Left colon (tissue), 2 donors: Measurements from ENCODE around the gene TICRR. TPM values are rescaled to one million over a fixed set of nuclear protein-coding genes. Genes with fewer than 3 reads are reported as not detected.
A peak's percentile ranks its signal among the peaks of the same experiment; 100 is the strongest.
"Not testable (repeated sequence)": the region's sequence is repeated elsewhere in the genome, so short reads cannot be mapped to it uniquely, and the experiment has no call there.

Source experiments
- ATAC-seq: fragments of 200-7000 bp; cut with Tn5 transposase; one replicate; pipeline ENCODE4 v1.9.1; 2020; ENCODE audit warnings: mild to moderate bottlenecking, moderate library complexity
- DNase-seq, 2 donors: peaks; one replicate each; pipeline ENCODE4 v3.0.0-alpha.2; 2020
- intact Hi-C, 2 donors: fragments of 100-400 bp; cut with DNase I in 1 of 2; cut with micrococcal nuclease in 1 of 2; formaldehyde crosslinking; loops; one replicate each; pipeline versions ENCODE4 v1.11.2 to v1.14.0; 2022; cut with DNase I, micrococcal nuclease
- long read RNA-seq: library from polyadenylated mRNA; unstranded; transcript quantifications from one replicate; pipeline ENCODE4 v2.0.0, GENCODE V29; 2021
- total RNA-seq, 2 donors: library from RNA; stranded (reverse); fragmentation: NEBNext Ultra II Directional; extraction: Animal tissue kit (Norgen Biotek cat#: 25700); gene quantifications; one replicate each; pipeline ENCODE4 v1.2.1, GENCODE V29; 2021
- donor health status: DM: no; HTN: no; CAD: no.
- donor health status: DM: yes; HTN: yes; CAD: no.

TICRR gene, protein sequence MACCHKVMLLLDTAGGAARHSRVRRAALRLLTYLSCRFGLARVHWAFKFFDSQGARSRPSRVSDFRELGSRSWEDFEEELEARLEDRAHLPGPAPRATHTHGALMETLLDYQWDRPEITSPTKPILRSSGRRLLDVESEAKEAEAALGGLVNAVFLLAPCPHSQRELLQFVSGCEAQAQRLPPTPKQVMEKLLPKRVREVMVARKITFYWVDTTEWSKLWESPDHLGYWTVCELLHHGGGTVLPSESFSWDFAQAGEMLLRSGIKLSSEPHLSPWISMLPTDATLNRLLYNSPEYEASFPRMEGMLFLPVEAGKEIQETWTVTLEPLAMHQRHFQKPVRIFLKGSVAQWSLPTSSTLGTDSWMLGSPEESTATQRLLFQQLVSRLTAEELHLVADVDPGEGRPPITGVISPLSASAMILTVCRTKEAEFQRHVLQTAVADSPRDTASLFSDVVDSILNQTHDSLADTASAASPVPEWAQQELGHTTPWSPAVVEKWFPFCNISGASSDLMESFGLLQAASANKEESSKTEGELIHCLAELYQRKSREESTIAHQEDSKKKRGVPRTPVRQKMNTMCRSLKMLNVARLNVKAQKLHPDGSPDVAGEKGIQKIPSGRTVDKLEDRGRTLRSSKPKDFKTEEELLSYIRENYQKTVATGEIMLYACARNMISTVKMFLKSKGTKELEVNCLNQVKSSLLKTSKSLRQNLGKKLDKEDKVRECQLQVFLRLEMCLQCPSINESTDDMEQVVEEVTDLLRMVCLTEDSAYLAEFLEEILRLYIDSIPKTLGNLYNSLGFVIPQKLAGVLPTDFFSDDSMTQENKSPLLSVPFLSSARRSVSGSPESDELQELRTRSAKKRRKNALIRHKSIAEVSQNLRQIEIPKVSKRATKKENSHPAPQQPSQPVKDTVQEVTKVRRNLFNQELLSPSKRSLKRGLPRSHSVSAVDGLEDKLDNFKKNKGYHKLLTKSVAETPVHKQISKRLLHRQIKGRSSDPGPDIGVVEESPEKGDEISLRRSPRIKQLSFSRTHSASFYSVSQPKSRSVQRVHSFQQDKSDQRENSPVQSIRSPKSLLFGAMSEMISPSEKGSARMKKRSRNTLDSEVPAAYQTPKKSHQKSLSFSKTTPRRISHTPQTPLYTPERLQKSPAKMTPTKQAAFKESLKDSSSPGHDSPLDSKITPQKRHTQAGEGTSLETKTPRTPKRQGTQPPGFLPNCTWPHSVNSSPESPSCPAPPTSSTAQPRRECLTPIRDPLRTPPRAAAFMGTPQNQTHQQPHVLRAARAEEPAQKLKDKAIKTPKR (N-terminal part only)
- total RNA-seq: 1 to 10 TPM; 1.3 to 4.4 TPM
- long read RNA-seq, partial matches to known transcripts: 0 of 1 reads
- long read RNA-seq, other reads (novel, unspliced or antisense): 1 of 1 reads

DNA sequence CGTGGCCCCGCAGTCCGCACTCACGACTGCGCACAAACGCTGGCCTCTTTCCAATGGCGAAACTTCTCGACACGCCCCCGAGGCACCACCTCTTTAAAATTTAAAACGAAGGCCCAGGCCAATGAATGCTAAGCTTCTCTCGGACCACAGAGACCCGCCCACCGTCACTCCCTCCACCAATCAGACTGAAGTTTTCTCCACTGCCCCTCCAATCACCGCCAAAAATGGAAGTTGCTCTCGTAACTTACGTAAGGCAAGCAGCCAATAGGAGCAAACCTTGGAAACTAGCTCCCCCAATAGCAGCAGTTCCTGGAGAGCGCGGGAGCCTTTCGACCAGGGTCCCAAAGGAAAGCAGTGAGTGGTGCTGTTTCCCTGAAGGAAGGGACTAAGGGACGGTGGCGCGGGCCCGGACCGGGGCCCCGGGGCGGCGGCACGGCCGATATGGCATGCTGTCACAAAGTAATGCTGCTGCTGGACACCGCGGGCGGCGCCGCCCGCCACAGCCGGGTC lies at the start of gene TICRR:
Gene TICRR, plus strand, starts transcription at position 324 of the 510 bp plus-strand sequence. Its CDS starts 118 bp downstream, at position 442.
- ATAC-seq: peak; percentile 95
- intact Hi-C loops: no loop called here
- peak; percentile 97 to 98 for DNase-seq

DNA sequence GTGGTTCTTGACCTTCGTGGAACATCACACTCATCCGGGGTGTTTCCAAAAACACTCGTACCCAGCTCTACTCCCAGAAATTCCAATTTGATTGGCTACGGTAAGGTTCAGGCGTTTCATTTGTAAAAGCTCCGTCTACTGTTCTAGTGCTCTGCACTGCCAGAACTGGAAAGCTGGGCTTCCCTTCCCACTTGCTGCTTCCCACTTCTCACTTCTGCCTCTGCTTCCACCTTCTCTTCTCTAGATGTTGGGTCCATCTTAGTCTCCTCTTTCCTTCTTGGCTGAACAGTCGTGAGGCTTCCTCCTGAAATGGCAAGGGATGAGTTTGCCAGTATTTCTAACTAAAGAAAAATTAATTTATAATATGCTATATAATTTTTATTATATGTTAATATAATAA lies 49.1 kb upstream of the TICRR start:
- DNase-seq (no peak), ATAC-seq (no peak)
- intact Hi-C loops: no loop called here

DNA sequence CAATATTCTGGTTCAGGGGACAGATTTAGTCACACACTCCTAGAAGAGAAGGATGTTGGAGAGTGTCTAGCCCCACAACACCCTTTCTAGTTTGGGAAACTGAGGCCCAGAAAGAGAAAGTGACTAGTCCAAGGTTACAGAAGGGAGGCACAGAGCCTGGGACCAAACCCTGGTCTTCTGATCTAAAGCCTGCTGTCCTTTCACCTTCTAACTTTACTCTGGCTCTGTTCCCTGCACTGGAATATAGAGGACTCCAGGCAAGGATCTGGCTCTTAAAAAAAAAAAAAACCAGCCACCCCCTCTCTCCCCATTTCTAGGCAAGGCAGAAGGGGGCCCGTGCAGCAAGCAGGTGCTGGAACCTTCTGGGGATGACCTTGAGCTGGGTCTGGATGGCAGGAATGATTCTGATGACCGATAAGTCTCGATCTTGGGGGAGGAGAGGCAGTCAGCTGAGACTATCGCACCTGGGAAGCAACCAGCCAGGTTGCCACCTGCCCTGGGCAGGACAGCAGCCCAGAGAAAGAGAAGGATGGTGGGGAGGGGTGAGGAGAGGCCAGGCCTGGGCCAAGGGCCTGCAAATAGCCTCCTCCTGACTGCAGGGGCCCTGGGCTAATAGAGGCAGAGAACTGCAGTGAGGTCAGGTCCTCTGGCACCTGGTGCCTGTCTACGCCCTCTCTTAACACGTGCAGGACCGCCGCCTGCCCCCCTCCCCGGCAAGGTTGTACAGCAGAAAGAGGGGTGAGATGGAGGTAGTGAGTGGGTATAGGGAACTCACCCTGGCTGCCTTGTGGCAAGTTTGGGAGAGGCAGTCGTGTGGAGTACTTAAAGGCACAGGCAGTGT lies 48.4 kb upstream of the TICRR start:
- ATAC-seq (no peak), DNase-seq (no peak)
- intact Hi-C loops: no loop called here

DNA sequence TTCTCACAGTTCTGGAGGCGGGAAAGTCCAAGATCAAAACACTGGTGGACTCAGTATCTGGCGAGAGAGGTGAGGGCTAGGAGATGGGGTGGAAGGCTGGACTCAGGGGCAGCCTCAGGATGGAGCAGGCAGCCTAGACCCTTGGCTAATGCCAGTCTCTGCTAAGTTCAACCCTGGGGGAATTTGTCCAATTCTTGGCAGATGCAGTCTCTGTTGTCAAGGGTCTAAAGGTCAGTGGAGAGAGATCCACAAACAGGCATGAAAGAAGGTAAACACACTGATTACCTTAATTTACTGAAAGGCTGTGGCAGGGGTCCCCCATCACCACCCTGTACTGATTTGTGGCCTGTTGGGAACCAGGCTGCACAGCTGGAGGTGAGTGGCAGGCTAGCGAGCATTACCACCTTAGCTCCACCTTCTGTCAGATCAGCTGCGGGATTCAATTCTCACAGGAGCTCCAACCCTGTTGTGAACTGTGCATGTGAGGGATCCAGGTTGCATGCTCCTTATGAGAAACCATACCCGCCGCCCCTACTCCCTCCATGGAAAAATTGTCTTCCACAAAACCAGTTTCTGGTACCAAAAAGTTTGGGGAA lies 46.4 kb upstream of the TICRR start:
- ATAC-seq: no peak
- no peak for DNase-seq
- intact Hi-C loops: no loop called here

DNA sequence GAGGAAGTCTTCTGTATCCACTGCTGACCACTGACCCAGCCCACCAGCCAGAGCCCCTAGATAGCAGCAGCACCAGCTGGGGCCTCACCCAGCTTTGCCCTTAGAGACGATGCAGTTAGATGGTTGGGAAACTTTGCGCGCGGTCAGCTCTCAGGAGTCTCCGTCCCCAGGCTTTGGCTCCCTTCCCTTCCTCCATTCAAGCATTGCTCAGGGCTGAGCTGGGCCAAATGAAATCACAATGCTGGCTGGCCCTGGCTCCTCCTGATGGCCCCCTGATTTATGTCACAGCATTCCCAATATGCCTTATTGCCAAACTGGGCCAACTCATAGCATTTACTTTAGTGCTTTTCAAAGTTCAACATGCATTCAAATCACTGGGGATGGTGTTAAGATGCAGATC lies 44.3 kb upstream of the TICRR start:
- DNase-seq (no peak), ATAC-seq (no peak)

DNA sequence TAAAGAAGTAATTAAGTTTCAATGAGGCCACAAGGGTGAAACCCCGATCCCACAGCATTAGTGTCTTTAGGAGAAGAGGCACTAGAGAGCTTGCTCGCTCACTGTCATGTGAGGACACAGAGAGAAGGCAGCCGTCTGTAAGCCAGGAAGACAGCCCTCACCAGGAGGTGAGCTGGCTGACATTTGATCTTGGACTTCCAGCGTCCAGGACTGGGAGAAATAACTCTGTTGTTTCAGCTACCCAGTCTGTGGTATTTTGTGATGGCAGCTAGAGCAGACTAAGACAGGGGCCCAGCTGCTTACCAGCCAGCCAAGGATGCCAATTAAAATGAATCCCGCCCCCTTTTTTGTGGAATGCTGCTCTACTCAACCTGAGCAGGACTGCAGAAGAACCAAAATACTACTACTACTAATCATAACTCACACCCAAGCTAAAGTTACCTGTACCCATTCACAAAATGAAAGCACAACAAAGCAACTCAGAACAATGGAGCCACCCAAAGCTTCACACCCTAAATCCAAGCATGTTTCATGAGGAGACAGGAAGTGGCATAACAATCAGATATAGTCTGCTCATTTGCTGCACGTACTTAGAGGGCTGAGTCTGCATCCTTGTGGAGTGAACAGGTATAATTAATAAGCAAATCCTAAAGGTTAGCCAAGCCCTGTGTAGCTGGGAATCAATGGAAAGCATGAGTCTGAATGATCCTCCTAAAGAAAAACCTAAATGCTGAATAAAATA lies 43.3 kb upstream of the TICRR start:
- DNase-seq (no peak), ATAC-seq (no peak)
- intact Hi-C loops: no loop called here

More for the DNA sequence above, 44.3 kb upstream of the TICRR start:
- intact Hi-C loops: no loop called here

DNA sequence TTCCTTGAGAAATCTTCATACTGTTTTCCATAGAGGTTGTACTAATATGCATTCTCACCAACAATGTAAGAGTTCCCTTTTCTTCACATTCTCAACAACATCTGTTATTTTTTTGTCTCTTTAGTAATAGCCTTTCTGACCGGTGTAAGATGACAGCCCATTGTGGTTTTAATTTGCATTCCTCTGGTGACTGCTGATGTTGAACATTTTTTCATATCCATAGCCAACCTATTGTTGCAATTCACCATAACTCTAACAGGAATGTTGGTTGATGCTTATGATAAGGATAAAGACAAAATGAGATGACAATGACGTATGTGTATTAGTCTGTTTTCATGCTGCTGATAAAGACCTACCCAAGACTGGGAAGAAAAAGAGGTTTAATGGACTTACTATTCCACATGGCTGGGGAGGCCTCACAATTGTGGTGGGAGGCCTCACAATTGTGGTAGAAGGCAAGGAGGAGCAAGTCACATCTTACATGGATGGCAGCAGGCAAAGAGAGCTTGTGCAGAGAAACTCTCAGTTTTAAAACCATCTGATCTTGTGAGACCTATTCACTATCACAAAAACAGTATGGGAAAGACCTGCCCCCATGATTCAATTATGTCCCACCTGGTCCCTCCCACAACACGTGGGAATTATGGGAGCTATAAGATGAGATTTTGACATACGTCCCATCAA lies 41.3 kb upstream of the TICRR start:
- ATAC-seq (no peak), DNase-seq (no peak)
- intact Hi-C loops: no loop called here

DNA sequence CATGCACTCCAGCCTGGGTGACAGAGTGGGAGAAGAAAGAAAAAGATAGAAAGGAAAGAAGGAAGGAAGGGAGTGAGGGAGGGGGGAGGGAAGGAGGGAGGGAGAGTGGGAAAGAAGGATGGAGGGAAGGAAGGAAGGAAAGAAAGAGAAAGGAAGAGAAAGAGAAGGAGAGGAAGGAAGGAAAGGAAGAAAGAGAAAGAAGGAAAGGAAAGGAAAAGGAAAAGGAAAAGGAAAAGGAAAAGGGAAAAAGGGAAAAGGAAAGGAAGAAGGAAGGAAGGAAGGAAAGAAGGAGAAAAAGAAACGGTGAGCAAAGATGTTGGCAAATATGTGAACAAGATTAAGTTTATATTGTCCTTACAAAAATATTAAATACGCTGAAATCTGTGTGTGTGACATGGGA lies 36.2 kb upstream of the TICRR start:
- DNase-seq: no peak
- intact Hi-C loops: no loop called here

DNA sequence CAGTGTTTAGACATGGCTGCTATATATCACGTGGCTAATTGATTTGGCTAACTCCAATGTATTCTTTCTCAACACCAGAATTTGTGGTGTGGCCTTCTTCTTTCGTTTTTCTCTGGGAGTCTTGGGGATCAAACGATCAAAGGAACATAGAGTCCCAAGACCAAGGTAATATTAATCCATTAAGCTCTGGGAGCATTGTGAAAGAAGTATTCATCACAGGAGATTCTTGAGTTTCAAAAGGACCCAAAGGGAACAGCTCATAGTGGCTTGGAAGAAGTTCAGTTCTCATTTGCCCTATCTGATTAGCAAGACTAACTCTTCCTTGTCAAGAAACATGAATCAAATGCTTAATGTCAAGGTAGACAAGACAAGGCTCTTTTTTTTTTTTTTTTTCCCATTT lies 32.9 kb upstream of the TICRR start:
- intact Hi-C loops: no loop called here
- ATAC-seq (no peak), DNase-seq (no peak)

More for the DNA sequence above, 36.2 kb upstream of the TICRR start:
- no peak for ATAC-seq

DNA sequence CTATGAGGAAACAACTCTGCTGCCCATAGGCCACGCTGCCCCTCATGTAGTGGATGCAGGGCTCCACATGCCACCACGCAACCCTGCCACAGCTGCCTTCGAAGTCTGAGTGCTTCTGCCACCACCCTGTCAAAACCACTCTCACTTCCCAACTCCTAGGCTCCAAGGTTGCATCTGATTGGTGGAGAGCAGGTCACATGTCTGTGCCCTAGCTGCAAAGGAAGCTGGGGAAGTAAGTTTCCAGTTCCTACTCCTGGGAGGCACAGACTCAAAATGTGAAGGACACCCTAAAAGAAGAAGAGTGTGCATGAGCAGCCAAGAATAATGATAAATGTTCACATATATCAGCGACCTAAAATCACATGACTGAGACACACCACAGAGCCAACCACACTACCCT lies 31.9 kb upstream of the TICRR start:
- intact Hi-C loops: no loop called here
- DNase-seq: no peak
- no peak for ATAC-seq

DNA sequence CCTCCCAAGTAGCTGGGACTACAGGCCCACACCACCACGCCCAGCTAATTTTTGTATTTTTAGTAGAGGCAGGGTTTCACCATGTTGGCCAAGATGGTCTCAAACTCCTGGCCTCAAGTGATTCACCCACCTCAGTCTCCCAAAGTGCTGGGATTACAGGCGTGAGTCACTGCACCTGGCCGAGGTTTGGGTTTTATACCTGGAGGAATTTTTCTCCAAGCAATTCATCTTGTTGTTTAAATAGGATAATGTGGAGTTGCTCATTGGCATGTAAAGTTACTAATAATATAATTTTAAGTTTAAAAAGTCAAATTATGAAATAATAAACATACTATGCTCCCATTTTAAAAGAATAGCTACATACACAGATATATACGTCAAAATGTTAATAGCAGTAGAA lies 26.1 kb upstream of the TICRR start:
- ATAC-seq, intact Hi-C loops, DNase-seq: not testable (repeated sequence)

DNA sequence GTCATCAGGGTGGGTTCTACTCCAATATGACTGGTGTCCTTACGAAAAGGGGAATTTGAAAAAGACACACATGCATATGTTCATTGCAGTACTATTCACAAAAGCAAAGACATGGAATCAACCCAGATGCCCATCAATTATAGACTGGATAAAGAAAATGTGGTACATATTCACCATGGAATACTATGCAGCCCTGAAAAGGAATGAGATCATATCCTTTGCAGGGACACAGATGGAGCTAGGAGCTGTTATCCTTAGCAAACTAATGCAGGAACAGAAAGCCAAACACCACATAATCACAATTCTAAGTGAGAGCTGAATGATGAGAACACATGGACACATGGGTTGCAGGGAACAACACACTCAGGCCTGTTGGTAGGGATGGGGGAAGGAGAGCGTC lies 24.8 kb upstream of the TICRR start:
- DNase-seq (no peak), ATAC-seq (no peak)
- intact Hi-C loops: no loop called here

DNA sequence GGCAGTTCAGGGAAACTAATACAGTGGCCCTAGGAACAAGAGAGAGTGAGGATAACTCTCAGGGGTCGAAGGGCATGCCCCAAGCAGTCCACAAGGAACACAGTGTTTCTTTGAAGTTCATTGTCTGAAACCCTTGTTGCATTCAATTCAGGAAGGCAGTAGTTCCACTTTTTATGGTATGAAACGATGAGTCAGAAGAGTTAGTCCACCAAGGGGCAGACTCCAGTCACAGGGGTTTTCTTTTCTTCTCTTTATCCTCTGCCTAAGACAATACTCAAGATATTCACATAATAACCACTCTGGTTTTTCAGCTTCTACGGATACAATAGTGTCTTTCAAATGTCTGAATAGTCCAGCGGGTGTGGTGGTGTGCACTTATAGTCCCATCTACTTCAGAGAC lies 23.7 kb upstream of the TICRR start:
- intact Hi-C loops: no loop called here
- peak; percentile 26 for ATAC-seq

DNA sequence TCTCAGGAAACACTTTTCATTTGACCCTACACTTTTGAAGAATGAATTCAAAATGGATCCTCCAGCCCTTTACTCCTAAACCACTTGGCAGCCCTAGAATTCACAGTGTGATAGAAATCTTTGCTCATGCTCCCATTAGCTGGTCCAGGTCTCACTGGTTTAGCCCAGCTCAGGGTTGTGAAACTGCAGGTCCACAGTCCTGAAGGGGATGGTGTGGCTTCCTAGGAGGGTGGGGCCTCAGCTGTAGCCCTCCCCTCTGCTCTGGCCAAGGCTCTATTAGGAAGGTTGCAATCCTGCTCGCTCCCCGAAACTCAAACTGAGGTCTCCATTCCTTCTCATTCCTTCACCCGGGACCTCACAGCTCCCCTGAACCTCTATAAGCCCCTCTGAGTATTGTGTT lies 21.6 kb upstream of the TICRR start:
- no peak for DNase-seq
- intact Hi-C loops: no loop called here
- ATAC-seq: no peak

More for the DNA sequence above, 23.7 kb upstream of the TICRR start:
- DNase-seq: no peak

DNA sequence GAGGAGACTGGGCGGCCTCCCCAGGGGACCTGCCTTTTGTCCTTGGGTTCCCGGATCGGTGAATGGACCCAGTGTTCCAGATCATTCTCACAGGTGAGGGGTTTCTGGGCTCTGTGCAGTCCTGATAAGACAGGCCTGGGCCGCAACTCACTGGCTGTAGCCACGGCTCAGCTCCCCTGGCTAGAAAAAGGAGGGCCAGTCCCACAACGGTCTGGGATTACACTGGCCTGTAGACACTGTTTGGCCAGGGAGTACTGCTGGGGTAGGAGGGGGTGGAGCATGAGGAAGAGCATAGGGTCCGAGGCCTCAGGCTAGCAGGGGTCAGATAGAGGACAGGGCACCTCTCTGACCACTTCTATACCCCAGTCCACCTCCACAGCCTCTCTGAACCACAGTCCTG lies 21.0 kb upstream of the TICRR start:
- no peak for ATAC-seq
- no peak for DNase-seq
- intact Hi-C loops: no loop called here

DNA sequence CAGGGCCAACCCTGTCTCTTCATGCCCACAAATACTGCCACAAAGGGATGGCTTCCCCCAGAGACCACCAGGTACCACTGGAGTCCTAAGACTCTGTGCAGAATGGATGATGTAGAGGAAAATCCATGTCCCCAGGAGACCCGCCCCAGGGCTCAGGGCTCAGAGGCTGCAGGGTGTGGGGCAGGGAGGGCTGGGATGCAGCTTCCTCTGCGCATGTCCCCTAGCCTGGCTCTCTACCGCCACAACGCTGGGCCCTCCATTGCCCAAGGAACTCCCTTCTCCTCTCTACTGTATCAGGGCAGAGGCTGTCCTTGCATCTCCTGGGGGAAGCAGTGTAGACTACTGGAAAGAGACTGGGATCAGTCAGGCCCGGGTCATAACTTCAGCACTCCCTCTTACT lies 19.5 kb upstream of the TICRR start:
- intact Hi-C loops: no loop called here
- ATAC-seq (no peak), DNase-seq (no peak)
